GM12878 (cell line): ENCODE data around the gene EHD1. TPM values are rescaled to one million over a fixed set of nuclear protein-coding genes. Genes with fewer than 3 reads are reported as not detected.
A peak's percentile ranks its signal among the peaks of the same experiment; 100 is the strongest.

ENCODE experiments used
- CUX1 ChIP-seq: IDR thresholded peaks from 2 replicates; pipeline ENCODE4 v1.6.1; 2012; ENCODE audit warnings: improper control_type of control experiment, low read depth, low read length; ENCODE audit not compliant: insufficient replicate concordance
- DPF2 ChIP-seq: fragments of 450-650 bp; IDR thresholded peaks from 2 replicates; pipeline ENCODE4 v1.6.1; 2017; ENCODE audit warnings: mild to moderate bottlenecking
- HDGF ChIP-seq: fragments of 450-650 bp; IDR thresholded peaks from 2 replicates; pipeline ENCODE4 v1.6.1; 2016; ENCODE audit warnings: antibody characterized with exemption
- polyA plus RNA-seq, 11 experiments: library from polyadenylated mRNA; depleted of rRNA in 4 of 11; unstranded in 6 of 11; stranded (reverse) in 5 of 11; fragments of >200 nt; fragmentation: Nextera tagmentation in 4 of 11; fragmentation: Illumina TruSeq in 1 of 11; extraction: Ambion mirVana in 4 of 11; extraction: Trizol in 1 of 11; gene quantifications; 1 replicate in 1 of 11; 2 replicates in 10 of 11; pipeline versions ENCODE4 v1.2.1 to v1.2.3, GENCODE V29; 2011 to 2016; ENCODE audit warnings: inconsistent platforms in 2 of 11, missing spikeins in 2 of 11, low read depth in 1 of 11
- total RNA-seq, 4 experiments: library from RNA; depleted of rRNA in 3 of 4; stranded (reverse); fragments of >200 nt in 3 of 4; fragmentation: Illumina TruSeq in 1 of 4; extraction: Trizol in 1 of 4; gene quantifications; 2 replicates each; pipeline versions ENCODE4 v1.2.1 to v1.2.3, GENCODE V29; 2013 to 2021
- TF ChIP-seq, protein P1 (sequence below): fragments of 450-650 bp; IDR thresholded peaks from 2 replicates; pipeline ENCODE4 v1.6.1; 2018; ENCODE audit warnings: mild to moderate bottlenecking, low read depth, moderate library complexity; ENCODE audit not compliant: partially characterized antibody

The EHD1 gene
- total and polyA plus RNA-seq, 10 of the 15 experiments (the other 5 are each of a cell fraction or from before 2014, with no cell fraction given): 1.0 to 165 (median 66.5) TPM

DNA sequence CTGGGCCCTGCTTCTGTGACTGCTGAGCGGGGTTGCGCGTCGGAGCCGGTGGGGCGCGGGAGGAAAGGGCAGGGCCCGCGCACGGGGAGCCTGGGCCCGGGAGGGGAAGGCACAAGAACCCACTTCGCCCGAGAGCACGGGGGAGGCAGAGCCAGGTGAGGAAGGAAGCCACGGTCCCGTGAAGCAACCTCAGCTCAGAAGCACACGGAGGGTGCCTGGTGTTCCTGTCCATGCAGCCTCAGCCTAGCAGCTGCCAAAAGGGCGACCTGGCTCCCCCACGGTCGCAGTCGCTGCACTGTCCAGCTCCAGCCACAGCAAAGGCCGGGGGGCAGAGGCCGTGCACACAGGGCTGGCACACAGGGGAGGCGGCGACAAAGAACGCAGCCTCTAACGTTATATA, 24.7 kb downstream of the EHD1 start (continued):
- TF ChIP-seq CUX1: no peak
- TF ChIP-seq HDGF: peak; percentile 13; the same call in 1 of the 2 replicates
- no peak for TF ChIP-seq DPF2
- TF ChIP-seq, protein P1, sequence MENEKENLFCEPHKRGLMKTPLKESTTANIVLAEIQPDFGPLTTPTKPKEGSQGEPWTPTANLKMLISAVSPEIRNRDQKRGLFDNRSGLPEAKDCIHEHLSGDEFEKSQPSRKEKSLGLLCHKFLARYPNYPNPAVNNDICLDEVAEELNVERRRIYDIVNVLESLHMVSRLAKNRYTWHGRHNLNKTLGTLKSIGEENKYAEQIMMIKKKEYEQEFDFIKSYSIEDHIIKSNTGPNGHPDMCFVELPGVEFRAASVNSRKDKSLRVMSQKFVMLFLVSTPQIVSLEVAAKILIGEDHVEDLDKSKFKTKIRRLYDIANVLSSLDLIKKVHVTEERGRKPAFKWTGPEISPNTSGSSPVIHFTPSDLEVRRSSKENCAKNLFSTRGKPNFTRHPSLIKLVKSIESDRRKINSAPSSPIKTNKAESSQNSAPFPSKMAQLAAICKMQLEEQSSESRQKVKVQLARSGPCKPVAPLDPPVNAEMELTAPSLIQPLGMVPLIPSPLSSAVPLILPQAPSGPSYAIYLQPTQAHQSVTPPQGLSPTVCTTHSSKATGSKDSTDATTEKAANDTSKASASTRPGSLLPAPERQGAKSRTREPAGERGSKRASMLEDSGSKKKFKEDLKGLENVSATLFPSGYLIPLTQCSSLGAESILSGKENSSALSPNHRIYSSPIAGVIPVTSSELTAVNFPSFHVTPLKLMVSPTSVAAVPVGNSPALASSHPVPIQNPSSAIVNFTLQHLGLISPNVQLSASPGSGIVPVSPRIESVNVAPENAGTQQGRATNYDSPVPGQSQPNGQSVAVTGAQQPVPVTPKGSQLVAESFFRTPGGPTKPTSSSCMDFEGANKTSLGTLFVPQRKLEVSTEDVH: no peak
